GM20000 (cell line): ENCODE measurements around the gene HLA-DOA.

Experiments
- DNase-seq: peaks from one replicate; pipeline ENCODE4 v3.0.0; 2012; ENCODE audit warnings: low spot score
- TF ChIP-seq, protein P1 (sequence below): IDR thresholded peaks from 2 replicates; pipeline ENCODE4 v1.5.1; 2012; ENCODE audit warnings: mild to moderate bottlenecking, control low read depth; ENCODE audit errors: extremely low read depth, missing control alignments

Gene HLA-DOA

DNA sequence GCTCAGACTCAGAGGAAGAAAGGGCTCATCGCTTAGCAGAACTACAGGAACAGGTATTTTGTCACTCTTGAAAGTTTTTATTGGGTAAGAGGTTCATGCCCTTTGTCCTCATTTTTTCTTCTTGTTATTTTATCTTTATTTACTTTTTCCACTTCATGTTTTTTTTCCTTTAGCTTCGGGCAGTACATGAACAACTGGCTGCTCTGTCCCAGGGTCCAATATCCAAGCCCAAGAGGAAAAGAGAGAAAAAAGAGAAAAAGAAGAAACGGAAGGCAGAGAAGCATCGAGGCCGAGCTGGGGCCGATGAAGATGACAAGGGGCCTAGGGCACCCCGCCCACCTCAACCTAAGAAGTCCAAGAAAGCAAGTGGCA is 31.5 kb downstream of the HLA-DOA start:
- TF ChIP-seq, protein P1, sequence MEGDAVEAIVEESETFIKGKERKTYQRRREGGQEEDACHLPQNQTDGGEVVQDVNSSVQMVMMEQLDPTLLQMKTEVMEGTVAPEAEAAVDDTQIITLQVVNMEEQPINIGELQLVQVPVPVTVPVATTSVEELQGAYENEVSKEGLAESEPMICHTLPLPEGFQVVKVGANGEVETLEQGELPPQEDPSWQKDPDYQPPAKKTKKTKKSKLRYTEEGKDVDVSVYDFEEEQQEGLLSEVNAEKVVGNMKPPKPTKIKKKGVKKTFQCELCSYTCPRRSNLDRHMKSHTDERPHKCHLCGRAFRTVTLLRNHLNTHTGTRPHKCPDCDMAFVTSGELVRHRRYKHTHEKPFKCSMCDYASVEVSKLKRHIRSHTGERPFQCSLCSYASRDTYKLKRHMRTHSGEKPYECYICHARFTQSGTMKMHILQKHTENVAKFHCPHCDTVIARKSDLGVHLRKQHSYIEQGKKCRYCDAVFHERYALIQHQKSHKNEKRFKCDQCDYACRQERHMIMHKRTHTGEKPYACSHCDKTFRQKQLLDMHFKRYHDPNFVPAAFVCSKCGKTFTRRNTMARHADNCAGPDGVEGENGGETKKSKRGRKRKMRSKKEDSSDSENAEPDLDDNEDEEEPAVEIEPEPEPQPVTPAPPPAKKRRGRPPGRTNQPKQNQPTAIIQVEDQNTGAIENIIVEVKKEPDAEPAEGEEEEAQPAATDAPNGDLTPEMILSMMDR = no peak
- no peak for DNase-seq

DNA sequence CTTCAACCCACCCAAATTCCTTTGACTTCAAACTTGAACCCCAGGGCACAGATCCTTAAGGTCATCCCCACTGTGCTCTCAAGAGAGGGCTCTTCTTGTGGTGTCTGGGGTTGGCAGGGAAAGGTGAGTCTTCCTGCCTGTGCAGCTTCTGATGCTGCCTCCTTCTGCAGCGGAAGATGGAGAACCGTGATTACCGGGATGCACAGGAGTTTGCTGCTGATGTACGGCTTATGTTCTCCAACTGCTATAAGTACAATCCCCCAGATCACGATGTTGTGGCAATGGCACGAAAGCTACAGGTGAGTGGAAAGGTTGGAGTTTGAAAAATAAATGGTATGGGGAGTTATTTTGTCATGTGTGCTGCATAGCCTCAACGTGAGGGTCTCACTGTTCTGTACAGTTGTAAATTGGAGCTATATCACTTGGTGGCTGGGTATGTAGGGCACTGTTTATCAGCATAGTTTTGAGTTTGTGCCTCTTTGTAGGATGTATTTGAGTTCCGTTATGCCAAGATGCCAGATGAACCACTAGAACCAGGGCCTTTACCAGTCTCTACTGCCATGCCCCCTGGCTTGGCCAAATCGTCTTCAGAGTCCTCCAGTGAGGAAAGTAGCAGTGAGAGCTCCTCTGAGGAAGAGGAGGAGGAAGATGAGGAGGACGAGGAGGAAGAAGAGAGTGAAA is 32.0 kb downstream of the HLA-DOA start:
- no peak for DNase-seq

GRCh38 chr6:32976334-32977069 is 32.9 kb downstream of the HLA-DOA start:
- TF ChIP-seq, protein P1 = no peak
- DNase-seq = no peak

More for the DNA sequence above, 32.0 kb downstream of the HLA-DOA start:
- TF ChIP-seq, protein P1 = no peak

DNA sequence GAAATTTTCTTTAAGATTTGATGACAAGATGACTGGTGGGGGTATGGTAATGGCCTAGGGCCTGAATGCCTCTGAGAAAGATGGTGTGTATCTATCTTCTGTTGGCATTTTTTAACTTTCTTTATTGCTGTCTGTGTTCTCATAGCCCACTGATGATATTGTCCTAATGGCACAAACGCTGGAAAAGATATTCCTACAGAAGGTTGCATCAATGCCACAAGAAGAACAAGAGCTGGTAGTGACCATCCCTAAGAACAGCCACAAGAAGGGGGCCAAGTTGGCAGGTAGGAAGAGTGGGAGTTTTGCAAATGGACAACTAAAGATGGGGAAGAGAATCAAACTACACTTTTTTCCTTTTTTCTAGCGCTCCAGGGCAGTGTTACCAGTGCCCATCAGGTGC is 33.5 kb downstream of the HLA-DOA start:
- TF ChIP-seq, protein P1 = no peak
- no peak for DNase-seq

DNA sequence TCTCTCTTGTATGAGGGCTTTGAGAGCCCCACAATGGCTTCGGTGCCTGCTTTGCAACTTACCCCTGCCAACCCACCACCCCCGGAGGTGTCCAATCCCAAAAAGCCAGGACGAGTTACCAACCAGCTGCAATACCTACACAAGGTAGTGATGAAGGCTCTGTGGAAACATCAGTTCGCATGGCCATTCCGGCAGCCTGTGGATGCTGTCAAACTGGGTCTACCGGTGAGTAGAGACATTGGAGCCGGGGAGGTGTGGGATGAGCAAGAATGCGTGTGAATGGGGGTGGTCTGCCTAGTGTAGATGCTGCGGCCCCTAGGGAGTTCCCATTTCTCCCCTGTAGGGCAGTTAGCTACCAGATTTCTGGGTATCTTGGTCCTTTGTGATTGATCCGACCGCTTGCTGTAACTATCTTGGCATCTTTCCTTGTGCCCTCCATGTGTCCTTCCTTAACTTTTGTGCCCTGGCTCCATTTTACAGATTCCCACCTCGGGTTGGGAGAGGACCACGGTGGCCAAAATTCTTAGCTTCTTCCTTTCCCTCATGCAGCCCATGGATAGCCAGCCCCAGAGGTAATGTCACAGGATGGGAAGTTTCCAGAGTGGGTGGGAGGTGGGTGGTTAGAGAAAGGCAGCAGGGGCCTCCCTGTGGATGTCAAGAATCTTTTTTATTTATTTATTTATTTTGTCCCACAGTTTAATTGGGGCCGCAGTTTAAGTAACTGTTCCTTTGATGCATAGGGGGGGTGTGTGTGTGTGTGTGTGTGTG is 34.7 kb downstream of the HLA-DOA start:
- TF ChIP-seq, protein P1 = no peak
- no peak for DNase-seq

- TF ChIP-seq, protein P1 = no peak
- peak; percentile 41 for DNase-seq
Observed at GRCh38 chr6:32974016-32974333, 35.4 kb downstream of the HLA-DOA start.
